Measurements from ENCODE around the gene SIDT2. TPM values are rescaled to one million over a fixed set of nuclear protein-coding genes. Genes with fewer than 3 reads are reported as not detected.
A peak's percentile ranks its signal among the peaks of the same experiment; 100 is the strongest.

The SIDT2 gene
- polyA plus RNA-seq, 1 experiment, result 71.3 TPM

GRCh38 chr11:117220999-117221774 is 42.6 kb downstream of the SIDT2 start:
- Histone ChIP-seq H3K4me3 (ENCODE audit: low read depth, low read length) (no peak overlapping the region), H3K27me3 (ENCODE audit: control insufficient read depth, insufficient read depth, low read length) (no peaks in the 10 kb centered on the region), H3K36me3 (ENCODE audit: control insufficient read depth, insufficient read depth, low read length) (peaks cover 9% of the 10 kb centered on the region)
- no peak for DNase-seq (ENCODE audit: low read depth)
- TF ChIP-seq CTCF (IDR thresholded peaks at IDR 0.05; ENCODE audit: insufficient read depth, low read depth, low read length), result no peak
- ChIA-PET CTCF (interaction anchor here (0.9 to 3.1 kb wide), 11 partner anchors 9 to 489 kb away, joined by 3 to 23 read pairs (median 4); partner anchors contain the start of genes PCSK7 and SIDT2), POLR2A (interaction anchor here (0.5 to 1.1 kb wide), 3 partner anchors 10 to 41 kb away, joined by 3 to 6 read pairs (median 4); no protein-coding TSS in a partner anchor)

GRCh38 chr11:117221775-117222517 is 43.4 kb downstream of the SIDT2 start:
- ChIA-PET CTCF (interaction anchor here (0.6 to 3.1 kb wide), 12 partner anchors 8 to 436 kb away, joined by 3 to 23 read pairs (median 4); partner anchors contain the start of genes PCSK7 and SIDT2), POLR2A (interaction anchor here (0.5 to 1.1 kb wide), 4 partner anchors 10 to 50 kb away, joined by 3 to 6 read pairs (median 4); no protein-coding TSS in a partner anchor)
- H3K27me3 ChIP-seq (ENCODE audit: control insufficient read depth, insufficient read depth, low read length), result no peaks in the 10 kb centered on the region
- peaks cover 10% of the 10 kb centered on the region for H3K36me3 ChIP-seq (ENCODE audit: control insufficient read depth, insufficient read depth, low read length)
- DNase-seq (ENCODE audit: low read depth), result peak; percentile 51
- H3K4me3 ChIP-seq (ENCODE audit: low read depth, low read length), result no peak overlapping the region
- peak; percentile 22; the same call in 1 of the 2 replicates for TF ChIP-seq CTCF (IDR thresholded peaks at IDR 0.05; ENCODE audit: insufficient read depth, low read depth, low read length)

- no peak for DNase-seq (ENCODE audit: low read depth)
- no peak overlapping the region for H3K4me3 ChIP-seq (ENCODE audit: low read depth, low read length)
- ChIA-PET CTCF (interaction anchor here (1.3 to 2.4 kb wide), 3 partner anchors 9 to 97 kb away, joined by 3 to 6 read pairs (median 4); partner anchors contain the start of gene PCSK7), POLR2A (interaction anchor here (0.6 kb wide), 1 partner anchor 21 kb away, joined by 3 read pairs; no protein-coding TSS in a partner anchor)
- TF ChIP-seq CTCF (IDR thresholded peaks at IDR 0.05; ENCODE audit: insufficient read depth, low read depth, low read length), result no peak
- no peaks in the 10 kb centered on the region for H3K27me3 ChIP-seq (ENCODE audit: control insufficient read depth, insufficient read depth, low read length)
- H3K36me3 ChIP-seq (ENCODE audit: control insufficient read depth, insufficient read depth, low read length), result peaks cover 17% of the 10 kb centered on the region
Measured at GRCh38 chr11:117222991-117223740, 44.6 kb downstream of the SIDT2 start.

GRCh38 chr11:117223741-117224689 is 45.5 kb downstream of the SIDT2 start:
- H3K27me3 ChIP-seq (ENCODE audit: control insufficient read depth, insufficient read depth, low read length), result no peaks in the 10 kb centered on the region
- ChIA-PET CTCF (interaction anchor here (0.6 to 1.7 kb wide), 3 partner anchors 98 to 433 kb away, joined by 3 to 7 read pairs (median 3); partner anchors contain the start of gene APOA5), POLR2A (no interaction called here)
- no peak for DNase-seq (ENCODE audit: low read depth)
- peaks cover 19% of the 10 kb centered on the region for H3K36me3 ChIP-seq (ENCODE audit: control insufficient read depth, insufficient read depth, low read length)
- TF ChIP-seq CTCF (IDR thresholded peaks at IDR 0.05; ENCODE audit: insufficient read depth, low read depth, low read length), result no peak
- no peak overlapping the region for H3K4me3 ChIP-seq (ENCODE audit: low read depth, low read length)
